ENCODE measurements around the gene NPHS1. TPM values are rescaled to one million over a fixed set of nuclear protein-coding genes. Genes with fewer than 3 reads are reported as not detected.
A peak's percentile ranks its signal among the peaks of the same experiment; 100 is the strongest.

NPHS1 gene
- total and polyA plus RNA-seq, 2 donors (not counting 1 experiment from before 2014, with no cell fraction given): not detected

- peaks cover 17% of the 10 kb centered on the region for H3K27me3 ChIP-seq (ENCODE audit: control insufficient read depth, insufficient read depth, low read length)
- H3K9ac ChIP-seq (ENCODE audit: insufficient read depth, low read length): no peak overlapping the region
- H3K4me1 ChIP-seq (ENCODE audit: control insufficient read depth, extremely low read depth, insufficient read depth, low read length): peaks cover 12% of the 10 kb centered on the region
- peak; percentile 42 to 78 for DNase-seq (ENCODE audit: low read depth in 2 of 2)
- H4K20me1 ChIP-seq (ENCODE audit: control insufficient read depth, extremely low read depth, insufficient read depth, low read length): no peaks in the 10 kb centered on the region
- no peaks in the 10 kb centered on the region for H3K36me3 ChIP-seq (ENCODE audit: control insufficient read depth, insufficient read depth, low read length)
- no peaks in the 10 kb centered on the region for H3K79me2 ChIP-seq (ENCODE audit: control insufficient read depth, insufficient read depth, low read length)
- no peak overlapping the region for H2AFZ ChIP-seq (ENCODE audit: low read length)
- peak overlapping the region; percentile 71 for H3K4me2 ChIP-seq (ENCODE audit: extremely low read depth, insufficient read depth, low read length)
- no peaks in the 10 kb centered on the region for H3K9me3 ChIP-seq (ENCODE audit: control insufficient read depth, insufficient read depth, low read depth, low read length)
- no peak for TF ChIP-seq CTCF (conservative IDR thresholded peaks at IDR 0.05 in 1 of 2, IDR thresholded peaks at IDR 0.05 in 1 of 2; ENCODE audit: low read depth in 1 of 2, low read length in 2 of 2)
- no peak overlapping the region for H3K27ac ChIP-seq (ENCODE audit: insufficient read depth, low read length)
- H3K4me3 ChIP-seq (replicated peaks in 1 of 4; ENCODE audit: control extremely low read depth in 1 of 4, insufficient read depth in 1 of 4, low read depth in 3 of 4, low read length in 4 of 4): peak overlapping the region in 2 of 4 experiments; percentile 14 to 17
Observed at GRCh38 chr19:35869327-35870123, 17.2 kb upstream of the NPHS1 start.

- Histone ChIP-seq H3K36me3 (ENCODE audit: control insufficient read depth, insufficient read depth, low read length) (no peaks in the 10 kb centered on the region), H3K4me3 (replicated peaks in 1 of 4; ENCODE audit: control extremely low read depth in 1 of 4, insufficient read depth in 1 of 4, low read depth in 3 of 4, low read length in 4 of 4) (peak overlapping the region; percentile 6 to 47 (median 18)), H3K27me3 (ENCODE audit: control insufficient read depth, insufficient read depth, low read length) (peaks cover 17% of the 10 kb centered on the region), H3K27ac (ENCODE audit: insufficient read depth, low read length) (no peak overlapping the region), H3K9ac (ENCODE audit: insufficient read depth, low read length) (no peak overlapping the region), H4K20me1 (ENCODE audit: control insufficient read depth, extremely low read depth, insufficient read depth, low read length) (no peaks in the 10 kb centered on the region), H3K4me2 (ENCODE audit: extremely low read depth, insufficient read depth, low read length) (peak overlapping the region; percentile 51), H3K79me2 (ENCODE audit: control insufficient read depth, insufficient read depth, low read length) (no peaks in the 10 kb centered on the region), H2AFZ (ENCODE audit: low read length) (no peak overlapping the region), H3K4me1 (ENCODE audit: control insufficient read depth, extremely low read depth, insufficient read depth, low read length) (peaks cover 12% of the 10 kb centered on the region), H3K9me3 (ENCODE audit: control insufficient read depth, insufficient read depth, low read depth, low read length) (no peaks in the 10 kb centered on the region)
- no peak for DNase-seq (ENCODE audit: low read depth in 2 of 2)
- TF ChIP-seq CTCF (conservative IDR thresholded peaks at IDR 0.05 in 1 of 2, IDR thresholded peaks at IDR 0.05 in 1 of 2; ENCODE audit: low read depth in 1 of 2, low read length in 2 of 2) (no peak), EZH2 (IDR thresholded peaks at IDR 0.05; ENCODE audit: low read length, missing control alignments) (no peak)
Observed at GRCh38 chr19:35868823-35869326, 16.6 kb upstream of the NPHS1 start.

GRCh38 chr19:35868172-35868822 is 16.0 kb upstream of the NPHS1 start, which contains the start of gene APLP1:
APLP1 (plus strand) TSS chr19:35868574; CDS start chr19:35868637, 63 bp downstream.
- H3K36me3 ChIP-seq (ENCODE audit: control insufficient read depth, insufficient read depth, low read length): no peaks in the 10 kb centered on the region
- peak within 1 kb of the TSS; percentile 6 to 47 (median 18) for H3K4me3 ChIP-seq (replicated peaks in 1 of 4; ENCODE audit: control extremely low read depth in 1 of 4, insufficient read depth in 1 of 4, low read depth in 3 of 4, low read length in 4 of 4)
- H3K4me1 ChIP-seq (ENCODE audit: control insufficient read depth, extremely low read depth, insufficient read depth, low read length): peaks cover 12% of the 10 kb centered on the region
- peaks cover 17% of the 10 kb centered on the region for H3K27me3 ChIP-seq (ENCODE audit: control insufficient read depth, insufficient read depth, low read length)
- no peak within 1 kb of the TSS for H3K9ac ChIP-seq (ENCODE audit: insufficient read depth, low read length)
- peak within 1 kb of the TSS; percentile 71 for H3K4me2 ChIP-seq (ENCODE audit: extremely low read depth, insufficient read depth, low read length)
- no peak within 1 kb of the TSS for H2AFZ ChIP-seq (ENCODE audit: low read length)
- TF ChIP-seq EZH2 (IDR thresholded peaks at IDR 0.05; ENCODE audit: low read length, missing control alignments): no peak
- no peak for TF ChIP-seq CTCF (conservative IDR thresholded peaks at IDR 0.05 in 1 of 2, IDR thresholded peaks at IDR 0.05 in 1 of 2; ENCODE audit: low read depth in 1 of 2, low read length in 2 of 2)
- no peaks in the 10 kb centered on the region for H4K20me1 ChIP-seq (ENCODE audit: control insufficient read depth, extremely low read depth, insufficient read depth, low read length)
- H3K27ac ChIP-seq (ENCODE audit: insufficient read depth, low read length): no peak within 1 kb of the TSS
- H3K79me2 ChIP-seq (ENCODE audit: control insufficient read depth, insufficient read depth, low read length): no peaks in the 10 kb centered on the region
- no peaks in the 10 kb centered on the region for H3K9me3 ChIP-seq (ENCODE audit: control insufficient read depth, insufficient read depth, low read depth, low read length)
- DNase-seq (ENCODE audit: low read depth in 2 of 2): peak in 1 of 2 donors; percentile 53
